GM19240 (cell line): ENCODE measurements around the gene HSD3B1.

Source experiments
- DNase-seq: peaks from one replicate; pipeline ENCODE4 v3.0.0; 2011; ENCODE audit warnings: low spot score; ENCODE audit not compliant: insufficient read length

Gene HSD3B1

GRCh38 chr1:119506941-119507340 is at the start of gene HSD3B1:
TSS of gene HSD3B1 (plus strand) at chr1:119507210. CDS start at chr1:119507477, 267 bp downstream.
- no peak for DNase-seq

DNA sequence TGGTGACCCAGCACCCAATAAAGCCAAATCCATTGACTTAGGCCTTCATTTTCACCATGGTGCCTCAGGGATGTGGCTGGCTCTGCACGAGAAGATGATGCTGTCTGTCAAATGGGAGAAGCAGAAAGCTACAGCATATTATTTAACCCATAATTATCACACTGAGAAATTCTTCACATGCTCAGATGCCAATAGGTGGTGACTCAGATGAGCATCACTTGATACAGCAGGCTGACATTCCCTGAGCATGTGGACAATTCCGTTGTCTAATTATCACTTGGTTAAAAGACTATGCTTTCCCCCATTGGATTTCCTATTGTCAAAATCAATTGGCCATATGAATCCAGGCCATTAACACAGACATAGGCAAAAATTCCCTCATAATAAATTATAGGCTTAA is 44.0 kb upstream of the HSD3B1 start:
- DNase-seq, result no peak

DNA sequence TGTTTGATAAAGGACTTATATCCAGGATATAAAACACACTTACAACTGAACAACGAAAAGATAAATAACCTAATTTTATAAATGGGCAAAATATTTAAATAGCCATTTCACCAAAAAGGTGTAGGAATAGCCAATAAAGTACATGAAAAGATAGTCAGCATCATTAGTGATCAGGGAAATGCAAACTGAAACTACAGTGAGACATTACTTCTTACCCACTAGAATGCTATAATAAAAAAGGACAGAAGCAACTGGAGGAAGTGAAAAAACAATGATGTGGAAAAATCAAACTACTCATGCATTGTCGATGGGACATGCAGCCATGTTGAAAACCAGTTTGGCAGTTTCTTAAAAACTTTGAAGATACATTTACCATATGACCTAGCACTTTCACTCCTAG is 43.4 kb upstream of the HSD3B1 start:
- no peak for DNase-seq

DNA sequence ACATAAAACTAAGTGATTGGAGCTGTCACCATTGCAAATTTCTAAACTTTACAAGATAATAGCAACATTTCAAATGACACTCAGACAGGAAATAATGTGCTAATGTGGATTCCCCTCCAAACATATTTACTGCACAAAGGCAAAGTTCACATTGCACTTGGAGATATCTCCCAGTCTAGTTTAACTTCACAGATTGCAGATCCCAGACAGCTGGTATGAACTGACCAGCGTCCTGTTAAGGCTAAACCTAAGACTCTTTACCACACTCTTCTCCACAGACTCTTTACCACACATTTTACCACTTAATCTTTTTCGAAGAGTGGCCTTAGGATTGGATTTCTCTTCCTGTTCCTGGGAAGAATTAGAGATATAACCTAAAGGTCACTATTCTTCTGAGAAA is 40.6 kb upstream of the HSD3B1 start:
- no peak for DNase-seq

DNA sequence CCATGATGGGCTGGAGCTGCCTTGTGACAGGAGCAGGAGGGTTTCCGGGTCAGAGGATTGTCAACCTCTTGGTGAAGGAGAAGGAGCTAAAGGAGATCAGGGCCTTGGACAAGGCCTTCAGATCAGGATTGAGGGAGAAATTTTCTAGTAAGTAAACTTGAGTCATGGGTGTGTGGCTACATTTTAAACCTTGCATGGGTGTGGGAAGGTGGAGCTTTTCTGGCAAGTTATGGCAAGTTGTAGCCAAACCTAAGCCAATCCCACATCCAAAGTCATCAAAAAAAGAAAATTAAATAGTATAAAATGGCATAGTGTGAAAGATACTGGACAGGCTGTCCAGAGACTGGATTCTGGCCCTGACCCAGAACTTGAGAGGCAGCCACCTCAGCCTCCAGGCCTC is 39.8 kb upstream of the HSD3B1 start:
- DNase-seq, result no peak

DNA sequence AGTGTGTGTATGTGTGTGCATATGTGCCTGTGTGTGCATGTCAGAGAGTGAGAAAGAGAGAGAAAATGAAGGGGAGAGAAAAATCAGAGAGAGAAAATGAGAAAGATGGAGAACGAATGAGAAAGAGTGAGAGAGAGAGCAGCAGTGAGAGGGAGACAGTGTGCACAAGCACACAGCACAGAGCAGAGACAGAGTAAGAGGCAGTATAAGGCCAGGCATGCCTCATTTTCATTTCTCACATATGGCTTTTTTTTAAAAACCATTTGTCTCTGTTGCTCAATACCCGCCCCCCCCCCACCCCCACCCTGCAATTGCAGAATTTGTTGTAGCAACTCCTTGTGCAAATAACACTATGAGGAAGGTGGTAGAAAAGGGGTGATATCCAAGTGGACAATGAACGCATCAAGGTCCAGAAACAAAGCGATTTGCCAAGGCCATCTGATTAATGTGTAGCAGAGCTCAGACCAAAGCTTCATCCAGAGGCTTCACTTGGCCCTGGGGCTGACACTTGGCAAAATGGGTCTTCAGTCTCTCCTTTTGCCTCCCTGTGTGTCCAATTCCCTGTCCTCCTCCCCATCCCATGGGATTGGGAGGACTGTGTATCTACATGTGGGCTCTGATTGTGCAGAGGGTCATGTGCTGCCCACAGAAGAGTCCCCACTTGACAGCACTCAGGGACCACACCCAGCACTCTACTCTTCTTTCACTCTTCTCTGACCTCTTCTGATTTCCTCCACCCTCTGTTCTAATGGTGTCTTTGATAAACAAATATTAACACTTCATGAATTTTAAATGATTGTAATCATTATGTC is 38.9 kb upstream of the HSD3B1 start:
- DNase-seq, result no peak

DNA sequence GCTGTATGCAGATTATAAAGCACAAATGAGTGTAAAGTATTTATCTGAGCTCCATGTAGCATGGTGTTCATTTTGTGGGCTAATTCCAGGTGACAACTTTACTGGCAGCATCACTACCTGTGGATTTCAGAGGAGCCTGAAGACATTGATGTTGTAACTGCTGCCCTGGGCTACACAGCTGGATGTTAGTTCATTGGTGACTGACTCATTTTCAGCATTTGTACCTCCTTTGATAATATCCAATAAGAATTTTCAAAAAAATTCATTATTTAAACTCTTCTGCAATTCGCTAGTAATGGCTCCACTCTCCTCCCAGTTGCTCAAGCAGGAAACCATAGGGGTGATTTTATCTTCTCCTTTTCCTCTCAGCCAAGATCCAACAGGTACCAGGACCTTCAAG is 37.3 kb upstream of the HSD3B1 start:
- DNase-seq, result no peak

GRCh38 chr1:119470377-119470776 is 36.6 kb upstream of the HSD3B1 start:
- DNase-seq, result no peak

DNA sequence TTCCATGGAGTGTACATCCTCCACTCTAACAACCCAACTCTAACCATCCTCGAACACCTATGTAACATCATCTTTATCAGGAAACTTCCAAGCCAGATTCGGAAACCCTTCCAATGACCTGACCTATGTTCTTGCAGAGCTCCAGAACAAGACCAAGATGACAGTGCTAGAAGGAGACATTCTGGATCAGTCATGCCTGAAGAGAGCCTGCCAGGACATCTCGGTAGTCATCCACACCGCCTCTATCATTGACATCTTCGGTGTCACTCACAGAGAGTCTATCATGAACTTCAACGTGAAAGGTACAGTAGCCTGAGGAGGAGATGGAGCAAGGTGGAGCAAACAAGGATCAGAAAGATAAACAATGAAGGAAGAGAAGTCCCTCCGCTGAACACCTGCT is 36.1 kb upstream of the HSD3B1 start:
- no peak for DNase-seq

- no peak for DNase-seq
These were observed 35.4 kb upstream of the HSD3B1 start for GRCh38 chr1:119471566-119471965.

GRCh38 chr1:119472080-119472818 is 34.8 kb upstream of the HSD3B1 start:
- no peak for DNase-seq

DNA sequence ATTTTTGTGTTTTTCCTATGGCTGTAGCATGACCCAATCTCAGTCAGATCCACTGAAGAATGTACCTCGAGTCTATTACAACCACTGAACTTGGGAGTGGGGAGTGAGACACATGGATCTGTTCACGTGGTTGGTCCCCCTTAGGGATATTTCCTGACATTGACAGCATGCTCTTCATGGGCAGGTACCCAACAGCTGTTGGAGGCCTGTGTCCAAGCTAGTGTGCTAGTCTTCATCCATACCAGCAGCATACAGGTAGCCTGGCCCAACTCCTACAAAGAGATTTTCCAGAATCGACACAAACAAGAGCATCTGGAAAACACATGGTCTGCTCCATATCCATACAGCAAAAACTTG is 34.2 kb upstream of the HSD3B1 start:
- DNase-seq, result no peak

- peak; percentile 25 for DNase-seq
These were observed 31.1 kb upstream of the HSD3B1 start for GRCh38 chr1:119475866-119476439.

GRCh38 chr1:119477710-119478109 is 29.3 kb upstream of the HSD3B1 start:
- no peak for DNase-seq

GRCh38 chr1:119480175-119480574 is 26.8 kb upstream of the HSD3B1 start:
- no peak for DNase-seq

- DNase-seq, result no peak
These were observed 25.1 kb upstream of the HSD3B1 start for GRCh38 chr1:119481951-119482350.

GRCh38 chr1:119482517-119483425 is 24.2 kb upstream of the HSD3B1 start:
- no peak for DNase-seq

GRCh38 chr1:119483441-119484200 is 23.4 kb upstream of the HSD3B1 start:
- no peak for DNase-seq

DNA sequence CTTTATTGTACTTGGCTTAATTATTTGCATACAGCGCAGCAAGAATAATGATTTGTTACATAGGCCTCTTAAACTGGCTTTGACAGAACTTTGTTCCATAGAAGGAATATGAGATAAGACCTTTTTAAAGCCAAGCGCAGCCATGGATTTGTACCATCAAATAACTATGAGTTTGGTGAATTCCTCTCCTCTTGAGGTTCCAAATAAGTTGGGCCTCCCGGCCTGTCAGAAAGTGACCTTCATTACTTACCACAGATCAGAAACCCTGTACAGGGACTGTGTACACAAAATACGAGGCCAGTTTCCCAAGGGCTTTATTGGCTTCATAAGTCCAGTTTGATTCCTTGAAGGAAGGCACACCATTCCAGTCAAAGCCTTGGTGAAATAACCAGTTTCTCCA is 21.8 kb upstream of the HSD3B1 start:
- DNase-seq, result no peak

- DNase-seq, result no peak
These were observed 18.8 kb upstream of the HSD3B1 start for GRCh38 chr1:119488216-119488615.

- no peak for DNase-seq
These were observed 17.8 kb upstream of the HSD3B1 start for GRCh38 chr1:119489201-119489600.
